Pancreas (tissue), 10 donors: ENCODE results near the gene EPB41L4A. TPM values are rescaled to one million over a fixed set of nuclear protein-coding genes. Genes with fewer than 3 reads are reported as not detected.

Experiments used
- ATAC-seq, 4 donors: fragments of 200-7000 bp; cut with Tn5 transposase; one replicate each; pipeline versions ENCODE4 v1.8.0 to v1.9.1; 2020; ENCODE audit warnings: mild to moderate bottlenecking in 4 of 4, moderate library complexity in 4 of 4
- DNase-seq, 6 donors: peaks; one replicate each; pipeline ENCODE4 v3.0.0-alpha.2; 2020
- FAIRE-seq: peaks from 2 replicates; lab custom pipeline; 2012; peaks lifted over from hg19 to GRCh38; lab: Jason Lieb, UNC
- H3K27ac ChIP-seq, 4 donors: fragments of 200-600 bp; sonication (generic); 1 replicate in 3 of 4; 2 replicates in 1 of 4; pipeline versions ENCODE4 v1.5.0 to v1.8.0; 2020
- H3K27me3 ChIP-seq, 4 donors: fragments of 200-600 bp; one replicate each; pipeline ENCODE4 v1.8.0; 2021
- H3K36me3 ChIP-seq, 3 donors: fragments of 200-600 bp; sonication (generic) in 1 of 3; one replicate each; pipeline versions ENCODE4 v1.5.0 to v1.8.0; 2020 to 2021
- H3K4me1 ChIP-seq, 3 donors: fragments of 200-600 bp; one replicate each; pipeline ENCODE4 v1.8.0; 2021
- H3K4me3 ChIP-seq, 4 donors: fragments of 200-600 bp; sonication (generic) in 2 of 4; one replicate each; pipeline versions ENCODE4 v1.5.0 to v1.8.0; 2020 to 2021
- H3K9me3 ChIP-seq, 4 donors: fragments of 200-600 bp; one replicate each; pipeline ENCODE4 v1.8.0; 2021
- CTCF ChIP-seq, 4 donors: fragments of 200-600 bp; sonication (generic) in 3 of 4; IDR thresholded peaks; one replicate each; pipeline versions ENCODE4 v1.5.0 to v1.8.0; 2021; ENCODE audit warnings: antibody characterized with exemption in 4 of 4
- WGBS, 2 donors: extraction: QIAGEN DNeasy Blood & Tissue Kit; methylation state at CpG; one replicate each; pipeline ENCODE4 v1.1.7; 2013; 5-methylcytosine and 5-hydroxymethylcytosine counted together
- intact Hi-C, 3 donors: fragments of 100-400 bp; cut with DNase I; formaldehyde crosslinking; loops; one replicate each; pipeline versions ENCODE4 v1.11.1 to v1.14.2; 2022
- polyA plus RNA-seq, 2 donors: library from polyadenylated mRNA; stranded (reverse); fragments of 200-250 nt; gene quantifications; one replicate each; pipeline ENCODE4 v1.2.3, GENCODE V29; 2013
- total RNA-seq, 6 donors: library from RNA; stranded (reverse); fragmentation: NEBNext Ultra II Directional in 4 of 6; extraction: Animal tissue kit (Norgen Biotek cat#: 25700) in 4 of 6; gene quantifications; one replicate each; pipeline versions ENCODE4 v1.2.1 to v1.2.4, GENCODE V29; 2021 to 2023
- donor health status: healthy with polysubstance abuse.
- donor health status: DM: no; HTN: no; CAD: no; lungs with moderate emphysema.
- donor health status: DM: no; HTN: no; CAD: no.
- donor health status: control.
- donor health status: control.
- donor health status: Bipolar disorder and iron deficiency.
- donor health status: DM: yes; HTN: yes; CAD: no.
- donor health status: DM: no; HTN: no; CAD: no.
- donor health status: DM: no; HTN: no; CAD: no.
- donor health status: DM: yes; HTN: yes; CAD: no.

The EPB41L4A gene
- total and polyA plus RNA-seq, 8 donors = 4.4 to 23.4 (median 6.9) TPM

GRCh38 chr5:112127861-112128260, 291.2 kb downstream of the EPB41L4A start:
- Histone ChIP-seq H3K27me3 (no peaks in the 10 kb centered on the region), H3K9me3 (no peaks in the 10 kb centered on the region), H3K36me3 (no peaks in the 10 kb centered on the region), H3K4me1 (no peaks in the 10 kb centered on the region), H3K27ac (no peak overlapping the region), H3K4me3 (no peak overlapping the region)
- ATAC-seq = no peak
- no peak for TF ChIP-seq CTCF (IDR thresholded peaks at IDR 0.05)
- no peak for DNase-seq
- intact Hi-C loops = no loop called here
- no peak for FAIRE-seq

- intact Hi-C loops = no loop called here
- WGBS, 2 donors = 85 to 88% methylated on average over 4 of the region's 4 CpGs
- Histone ChIP-seq H3K36me3 (no peaks in the 10 kb centered on the region), H3K27ac (no peak overlapping the region), H3K27me3 (no peaks in the 10 kb centered on the region), H3K4me3 (no peak overlapping the region), H3K4me1 (no peaks in the 10 kb centered on the region), H3K9me3 (no peaks in the 10 kb centered on the region)
- no peak for DNase-seq
- no peak for ATAC-seq
- TF ChIP-seq CTCF (IDR thresholded peaks at IDR 0.05) = no peak
- no peak for FAIRE-seq
Observed at GRCh38 chr5:112126982-112127381, 292.1 kb downstream of the EPB41L4A start.

GRCh38 chr5:112125903-112126302, 293.2 kb downstream of the EPB41L4A start:
- 72 to 88% methylated on average over 2 of the region's 2 CpGs for WGBS, 2 donors

GRCh38 chr5:112124788-112125187, 294.3 kb downstream of the EPB41L4A start:
- intact Hi-C loops = no loop called here
- no peak for TF ChIP-seq CTCF (IDR thresholded peaks at IDR 0.05)
- WGBS, 2 donors = 67 to 77% methylated on average over 3 of the region's 3 CpGs
- Histone ChIP-seq H3K27ac (no peak overlapping the region), H3K9me3 (no peaks in the 10 kb centered on the region), H3K4me3 (no peak overlapping the region), H3K27me3 (no peaks in the 10 kb centered on the region), H3K4me1 (no peaks in the 10 kb centered on the region), H3K36me3 (no peaks in the 10 kb centered on the region)
- DNase-seq = no peak
- no peak for FAIRE-seq
- no peak for ATAC-seq

More at GRCh38 chr5:112125903-112126302, 293.2 kb downstream of the EPB41L4A start:
- DNase-seq (no peak), ATAC-seq (no peak), FAIRE-seq (no peak)
- no peaks in the 10 kb centered on the region for H3K36me3 ChIP-seq
- H3K9me3 ChIP-seq = no peaks in the 10 kb centered on the region
- H3K4me3 ChIP-seq = no peak overlapping the region
- H3K4me1 ChIP-seq = no peaks in the 10 kb centered on the region
- TF ChIP-seq CTCF (IDR thresholded peaks at IDR 0.05) = no peak
- H3K27me3 ChIP-seq = no peaks in the 10 kb centered on the region
- intact Hi-C loops = no loop called here
- H3K27ac ChIP-seq = no peak overlapping the region

GRCh38 chr5:112123086-112123485, 296.0 kb downstream of the EPB41L4A start:
- Histone ChIP-seq H3K27me3 (no peaks in the 10 kb centered on the region), H3K27ac (no peak overlapping the region), H3K4me3 (no peak overlapping the region), H3K4me1 (no peaks in the 10 kb centered on the region), H3K36me3 (no peaks in the 10 kb centered on the region), H3K9me3 (no peaks in the 10 kb centered on the region)
- intact Hi-C loops = no loop called here
- ATAC-seq = no peak
- 77 to 78% methylated on average over 2 of the region's 2 CpGs for WGBS, 2 donors
- TF ChIP-seq CTCF (IDR thresholded peaks at IDR 0.05) = no peak
- no peak for FAIRE-seq
- DNase-seq = no peak
